Panc1 (cell line): Measurements from ENCODE around the gene ZNF18. TPM values are rescaled to one million over a fixed set of nuclear protein-coding genes. Genes with fewer than 3 reads are reported as not detected.

ENCODE experiments used
- ATAC-seq: fragments of 200-7000 bp; cut with Tn5 transposase; 2 replicates; pipeline ENCODE4 v1.9.1; 2020; ENCODE audit warnings: mild to moderate bottlenecking, moderate library complexity
- BruUV-seq: library from RNA; stranded (reverse); fragments of 400-500 nt; replicated peaks from 2 replicates; lab custom pipeline; 2021; lab: Mats Ljungman, UMichigan
- CTCF ChIA-PET: fragments of 300-600 bp; sonication (Branson Sonifier 250); formaldehyde crosslinking; loops from one replicate; lab custom pipeline; 2022; ENCODE audit warnings: antibody characterized with exemption; lab: Charles Lee
- POLR2A ChIA-PET: fragments of 300-600 bp; sonication (Branson Sonifier 250); formaldehyde crosslinking; loops from one replicate; lab custom pipeline; 2022; ENCODE audit warnings: antibody characterized with exemption; lab: Charles Lee
- DNase-seq: peaks from one replicate; pipeline ENCODE4 v3.0.0-alpha.2; 2010; ENCODE audit warnings: low read depth, low spot score
- H3K27ac ChIP-seq: 2 replicates; pipeline ENCODE4 v1.5.1; 2011; ENCODE audit warnings: mild to moderate bottlenecking, low read length, inconsistent platforms
- H3K27me3 ChIP-seq: fragments of 200-500 bp; sonication (Bioruptor generic); 2 replicates; pipeline ENCODE4 v1.6.0; 2014; ENCODE audit warnings: low read length, inconsistent platforms; ENCODE audit not compliant: control insufficient read depth, insufficient read depth
- H3K36me3 ChIP-seq: fragments of 200-500 bp; sonication (Bioruptor generic); 2 replicates; pipeline ENCODE4 v1.5.1; 2014; ENCODE audit warnings: inconsistent platforms, mild to moderate bottlenecking, low read length, moderate library complexity; ENCODE audit not compliant: control insufficient read depth, insufficient read depth
- H3K4me1 ChIP-seq: 2 replicates; pipeline ENCODE4 v1.5.1; 2011; ENCODE audit warnings: inconsistent platforms, mild to moderate bottlenecking, low read length, moderate library complexity; ENCODE audit not compliant: control insufficient read depth, insufficient read depth
- H3K4me3 ChIP-seq, 2 experiments: 2 replicates each; pipeline ENCODE4 v1.5.1; 2011 to 2012; ENCODE audit warnings: low read depth in 2 of 2, low read length in 2 of 2, mild to moderate bottlenecking in 2 of 2, inconsistent platforms in 1 of 2, moderate library complexity in 1 of 2
- H3K9me3 ChIP-seq: fragments of 200-500 bp; sonication (Bioruptor generic); 2 replicates; pipeline ENCODE4 v1.5.1; 2014; ENCODE audit warnings: low read depth, mild to moderate bottlenecking, inconsistent platforms, low read length, moderate library complexity; ENCODE audit not compliant: control insufficient read depth, insufficient read depth
- POLR2AphosphoS5 ChIP-seq: IDR thresholded peaks from 2 replicates; pipeline ENCODE4 v1.6.1; 2012; ENCODE audit warnings: mild to moderate bottlenecking, low read depth, low read length, moderate library complexity
- REST ChIP-seq, 2 experiments: IDR thresholded peaks; 2 replicates each; pipeline ENCODE4 v1.6.1; 2011 to 2012; ENCODE audit warnings: low read depth in 2 of 2, control low read depth in 1 of 2, low read length in 1 of 2, mild to moderate bottlenecking in 1 of 2, moderate library complexity in 1 of 2; ENCODE audit not compliant: insufficient read depth in 1 of 2
- SIN3A ChIP-seq: IDR thresholded peaks from 2 replicates; pipeline ENCODE4 v1.6.1; 2012; ENCODE audit warnings: low read depth, mild to moderate bottlenecking, low read length, moderate library complexity, borderline replicate concordance; ENCODE audit not compliant: insufficient read depth
- TCF7L2 ChIP-seq: IDR thresholded peaks from 2 replicates; pipeline ENCODE4 v1.6.1; 2011; ENCODE audit warnings: mild to moderate bottlenecking, low read depth, low read length, inconsistent platforms
- in situ Hi-C: cut with HindIII; loops from 2 replicates; pipeline ENCODE4 v1.10.0; 2016; ENCODE audit warnings: low sequenced_read_pairs, low pct_unique_long_range_greater_than_20kb
- intact Hi-C: fragments of 100-400 bp; cut with micrococcal nuclease; formaldehyde crosslinking; loops from one replicate; pipeline ENCODE4 v1.10.0; 2022; ENCODE audit not compliant: unreplicated experiment
- total RNA-seq: library from RNA; stranded (reverse); gene quantifications from one replicate; pipeline ENCODE4 v1.2.1, GENCODE V29; 2021; ENCODE audit not compliant: unreplicated experiment
- TF ChIP-seq, protein P1 (sequence below): fragments of 450-650 bp; IDR thresholded peaks from 2 replicates; pipeline ENCODE4 v1.5.1; 2017; ENCODE audit warnings: mild to moderate bottlenecking

The ZNF18 gene
- total RNA-seq, 1 experiment from 2014 or later: 7.4 TPM

DNA sequence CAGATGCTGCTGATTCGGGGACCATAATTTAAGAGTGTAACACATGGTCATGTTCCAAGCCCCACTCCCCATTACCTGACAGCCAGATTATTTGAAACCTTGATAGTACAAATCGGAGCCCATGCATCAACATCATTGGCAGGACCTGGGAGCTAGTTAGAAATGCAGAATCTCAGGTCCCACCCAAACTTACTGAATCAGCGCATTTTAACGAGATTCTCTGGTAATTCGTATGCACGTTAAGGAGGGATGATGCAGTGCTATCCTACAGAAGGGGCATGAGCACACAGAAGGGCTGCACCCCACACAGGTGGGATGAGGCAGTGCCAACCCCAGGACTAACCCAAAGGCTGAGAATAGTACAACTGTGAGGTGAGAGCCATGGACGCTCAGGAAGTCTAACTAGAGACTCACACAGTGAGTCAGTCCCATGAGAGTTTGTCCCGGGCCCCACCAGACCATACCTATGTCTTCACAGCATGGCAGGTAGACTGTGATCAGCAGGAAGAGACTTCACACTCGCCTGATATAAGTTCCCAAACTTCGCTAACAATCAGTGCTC is 64.9 kb downstream of the ZNF18 start:
- intact Hi-C loops (no loop called here), in situ Hi-C loops (no loop called here)
- Histone ChIP-seq H3K27ac (no peak overlapping the region), H3K4me3 (no peak overlapping the region), H3K36me3 (no peaks in the 10 kb centered on the region), H3K9me3 (no peaks in the 10 kb centered on the region), H3K4me1 (no peaks in the 10 kb centered on the region), H3K27me3 (no peaks in the 10 kb centered on the region)
- DNase-seq (no peak), ATAC-seq (no peak)
- BruUV-seq: no TSS peak
- ChIA-PET POLR2A (no interaction called here), CTCF (no interaction called here)
- no peak for TF ChIP-seq POLR2AphosphoS5
- TF ChIP-seq REST (IDR thresholded peaks at IDR 0.05; ENCODE audit: insufficient read depth in 1 of 2, low read depth in 2 of 2, low read length in 1 of 2): no peak
- TF ChIP-seq TCF7L2: no peak
- TF ChIP-seq, protein P1, sequence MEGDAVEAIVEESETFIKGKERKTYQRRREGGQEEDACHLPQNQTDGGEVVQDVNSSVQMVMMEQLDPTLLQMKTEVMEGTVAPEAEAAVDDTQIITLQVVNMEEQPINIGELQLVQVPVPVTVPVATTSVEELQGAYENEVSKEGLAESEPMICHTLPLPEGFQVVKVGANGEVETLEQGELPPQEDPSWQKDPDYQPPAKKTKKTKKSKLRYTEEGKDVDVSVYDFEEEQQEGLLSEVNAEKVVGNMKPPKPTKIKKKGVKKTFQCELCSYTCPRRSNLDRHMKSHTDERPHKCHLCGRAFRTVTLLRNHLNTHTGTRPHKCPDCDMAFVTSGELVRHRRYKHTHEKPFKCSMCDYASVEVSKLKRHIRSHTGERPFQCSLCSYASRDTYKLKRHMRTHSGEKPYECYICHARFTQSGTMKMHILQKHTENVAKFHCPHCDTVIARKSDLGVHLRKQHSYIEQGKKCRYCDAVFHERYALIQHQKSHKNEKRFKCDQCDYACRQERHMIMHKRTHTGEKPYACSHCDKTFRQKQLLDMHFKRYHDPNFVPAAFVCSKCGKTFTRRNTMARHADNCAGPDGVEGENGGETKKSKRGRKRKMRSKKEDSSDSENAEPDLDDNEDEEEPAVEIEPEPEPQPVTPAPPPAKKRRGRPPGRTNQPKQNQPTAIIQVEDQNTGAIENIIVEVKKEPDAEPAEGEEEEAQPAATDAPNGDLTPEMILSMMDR: no peak
- no peak for TF ChIP-seq SIN3A

DNA sequence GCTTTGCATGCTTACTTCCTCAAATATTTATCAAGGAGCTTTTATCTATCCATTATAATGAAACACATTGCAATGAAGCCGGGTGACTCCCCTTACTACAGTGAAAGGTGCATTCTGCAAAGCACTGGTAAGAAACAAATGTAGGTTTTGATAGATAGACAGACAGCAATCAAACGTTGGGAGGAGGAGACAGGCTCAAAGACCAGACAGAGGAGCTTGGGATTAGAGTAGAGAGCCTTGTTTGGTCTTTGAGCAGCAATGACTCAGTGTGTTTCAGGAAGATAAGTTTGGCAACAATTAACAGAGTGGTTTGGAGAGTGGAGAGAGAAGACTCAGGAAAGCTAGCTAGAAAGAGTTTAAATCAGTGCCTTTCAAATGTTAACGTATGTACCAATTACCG is 68.8 kb downstream of the ZNF18 start:
- POLR2A ChIA-PET: no interaction called here
- Histone ChIP-seq H3K4me3 (no peak overlapping the region), H3K36me3 (no peaks in the 10 kb centered on the region), H3K4me1 (no peaks in the 10 kb centered on the region), H3K27me3 (no peaks in the 10 kb centered on the region; the same call in 1 of the 2 replicates), H3K27ac (no peak overlapping the region), H3K9me3 (no peaks in the 10 kb centered on the region)
- in situ Hi-C loops: no loop called here
- DNase-seq (no peak), ATAC-seq (no peak)
- intact Hi-C loops: no loop called here
- TF ChIP-seq SIN3A (no peak), REST (IDR thresholded peaks at IDR 0.05; ENCODE audit: insufficient read depth in 1 of 2, low read depth in 2 of 2, low read length in 1 of 2) (no peak), POLR2AphosphoS5 (no peak), TCF7L2 (no peak)
- TF ChIP-seq, protein P1: no peak
- BruUV-seq: no TSS peak
- CTCF ChIA-PET: no interaction called here
